K562 (cell line): ENCODE results near the gene SETD1B. TPM values are rescaled to one million over a fixed set of nuclear protein-coding genes. Genes with fewer than 3 reads are reported as not detected.
A peak's percentile ranks its signal among the peaks of the same experiment; 100 is the strongest.

Experiments
- EP400 ChIP-seq: fragments of 450-650 bp; IDR thresholded peaks from 2 replicates; pipeline ENCODE4 v1.6.1; 2017; ENCODE audit warnings: antibody characterized with exemption, mild to moderate bottlenecking, moderate library complexity
- ERF ChIP-seq: fragments of 450-650 bp; formaldehyde crosslinking; IDR thresholded peaks from 2 replicates; pipeline ENCODE4 v1.4.0; 2020; ENCODE audit warnings: mild to moderate bottlenecking, mixed read lengths
- FOXK1 ChIP-seq: sonication (generic); formaldehyde crosslinking; IDR thresholded peaks from 2 replicates; pipeline ENCODE4 v1.8.0; 2022; ENCODE audit warnings: missing genetic modification reagents, mild to moderate bottlenecking, borderline replicate concordance
- HNRNPL ChIP-seq: fragments of 200-400 bp; formaldehyde crosslinking; IDR thresholded peaks from 2 replicates; pipeline ENCODE4 v1.6.1; 2017; ENCODE audit warnings: low read depth, mild to moderate bottlenecking, low read length
- JUNB ChIP-seq: fragments of 450-650 bp; formaldehyde crosslinking; conservative IDR thresholded peaks from 2 replicates; pipeline ENCODE4 v1.4.0; 2020; ENCODE audit warnings: mild to moderate bottlenecking
- NFATC3 ChIP-seq: fragments of 450-650 bp; IDR thresholded peaks from 2 replicates; pipeline ENCODE4 v1.6.1; 2017; ENCODE audit warnings: mild to moderate bottlenecking
- PHF8 ChIP-seq: fragments of 200-600 bp; sonication (generic); IDR thresholded peaks from 2 replicates; pipeline ENCODE4 v1.6.1; 2012; ENCODE audit warnings: mixed run types, mild to moderate bottlenecking, inconsistent platforms, low read length, moderate library complexity, borderline replicate concordance
- POLR2A ChIP-seq: fragments of 450-650 bp; conservative IDR thresholded peaks from 2 replicates; pipeline ENCODE4 v1.6.1; 2016
- POLR3G ChIP-seq: IDR thresholded peaks from 2 replicates; pipeline ENCODE4 v1.6.1; 2011; ENCODE audit not compliant: insufficient read length, insufficient replicate concordance; ENCODE audit errors: extremely low read depth
- PRPF4 ChIP-seq: fragments of 200-400 bp; formaldehyde crosslinking; IDR thresholded peaks from one replicate; pipeline ENCODE4 v1.6.1; 2017; ENCODE audit warnings: low read length, low read depth, mild to moderate bottlenecking; ENCODE audit not compliant: insufficient read depth, poor library complexity, severe bottlenecking
- SRSF9 ChIP-seq: fragments of 200-400 bp; formaldehyde crosslinking; IDR thresholded peaks from 2 replicates; pipeline ENCODE4 v1.6.1; 2017; ENCODE audit warnings: low read depth, low read length, borderline replicate concordance
- XRCC3 ChIP-seq: fragments of 450-650 bp; IDR thresholded peaks from 2 replicates; pipeline ENCODE4 v1.6.1; 2017; ENCODE audit warnings: mild to moderate bottlenecking, moderate library complexity
- ZNF140 ChIP-seq: fragments of 250-450 bp; sonication (Bioruptor Pico); IDR thresholded peaks from 2 replicates; pipeline ENCODE4 v1.8.0; 2021; ENCODE audit warnings: moderate library complexity, mild to moderate bottlenecking, inconsistent platforms
- ZNF146 ChIP-seq: IDR thresholded peaks from one replicate; pipeline ENCODE4 v1.6.1; 2018; ENCODE audit warnings: missing compliant biosample characterization; ENCODE audit not compliant: unreplicated experiment
- polyA plus RNA-seq, 8 experiments: library from polyadenylated mRNA; depleted of rRNA in 4 of 8; stranded (reverse) in 5 of 8; unstranded in 3 of 8; fragments of >200 nt; fragmentation: Nextera tagmentation in 2 of 8; fragmentation: Illumina TruSeq in 1 of 8; extraction: Ambion mirVana in 2 of 8; extraction: Trizol in 1 of 8; gene quantifications; 2 replicates each; pipeline versions ENCODE4 v1.2.1 to v1.2.3, GENCODE V29; 2011 to 2014; ENCODE audit warnings: inconsistent platforms in 1 of 8, missing spikeins in 1 of 8
- total RNA-seq, 7 experiments: library from RNA; depleted of rRNA in 6 of 7; stranded (reverse); fragments of >200 nt in 6 of 7; fragmentation: Illumina TruSeq in 2 of 7; extraction: Trizol in 2 of 7; gene quantifications; 2 replicates each; pipeline versions ENCODE4 v1.2.1 to v1.2.3, GENCODE V29; 2011 to 2021; ENCODE audit warnings: low replicate concordance in 1 of 7
- TF ChIP-seq, protein P1 (sequence below): sonication (generic); formaldehyde crosslinking; IDR thresholded peaks from 2 replicates; pipeline ENCODE4 v1.8.0; 2023; ENCODE audit warnings: missing genetic modification reagents, mild to moderate bottlenecking, borderline replicate concordance
- TF ChIP-seq, protein P2 (sequence below): fragments of 450-650 bp; formaldehyde crosslinking; IDR thresholded peaks from 2 replicates; pipeline ENCODE4 v1.4.0; 2020; ENCODE audit warnings: mild to moderate bottlenecking, moderate library complexity
- TF ChIP-seq, protein P3 (sequence below): fragments of 450-650 bp; IDR thresholded peaks from one replicate; pipeline ENCODE4 v1.6.1; 2018; ENCODE audit warnings: mild to moderate bottlenecking, moderate library complexity; ENCODE audit not compliant: partially characterized antibody

The SETD1B gene
- total and polyA plus RNA-seq, 9 of the 15 experiments (the other 6 are each of a cell fraction or from before 2014, with no cell fraction given), result 0.48 to 26.6 (median 2.3) TPM

DNA sequence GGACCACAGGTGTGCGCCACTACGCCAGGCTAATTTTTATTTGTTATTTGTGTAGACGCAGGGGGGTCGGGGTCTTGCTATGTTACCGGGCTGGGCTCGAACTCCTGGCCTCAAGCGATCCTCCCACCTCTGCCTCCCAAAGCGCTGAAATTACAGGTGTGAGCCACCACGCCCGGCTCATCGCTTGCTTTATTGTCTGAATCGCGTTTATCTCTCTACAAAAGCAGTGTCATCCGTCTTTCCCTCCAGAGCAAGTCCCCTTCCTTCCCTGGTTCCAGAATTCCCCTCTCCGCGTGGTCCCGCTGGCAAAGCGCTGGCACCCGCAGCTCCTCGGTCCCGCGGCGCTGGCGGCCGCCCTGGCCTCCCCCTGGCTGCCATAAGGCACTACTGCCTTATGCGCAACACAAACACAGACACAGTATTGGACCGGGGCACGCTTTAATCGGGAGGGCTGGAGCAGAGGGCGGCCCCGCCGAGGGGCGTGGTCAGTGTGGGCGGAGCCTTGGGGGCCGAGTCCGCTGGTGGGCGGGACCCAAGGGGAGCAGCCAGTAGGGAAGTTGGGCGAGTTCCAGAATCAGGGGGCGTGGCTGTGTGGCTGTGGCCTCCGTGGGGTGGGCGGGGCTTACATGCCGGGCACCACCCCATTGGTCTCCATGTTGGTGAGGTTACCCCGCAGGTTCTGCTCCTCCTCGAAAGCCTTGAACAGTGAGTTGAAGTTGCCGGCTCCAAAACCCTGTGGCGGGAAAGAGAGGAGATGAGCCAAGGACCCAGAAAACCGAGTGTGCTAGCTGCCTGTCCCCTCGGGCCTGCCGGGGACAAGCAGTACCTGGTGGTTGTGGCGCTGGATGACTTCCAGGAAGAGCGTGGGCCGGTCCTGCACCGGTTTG lies 35.5 kb downstream of the SETD1B start (continued):
- TF ChIP-seq, protein P1, sequence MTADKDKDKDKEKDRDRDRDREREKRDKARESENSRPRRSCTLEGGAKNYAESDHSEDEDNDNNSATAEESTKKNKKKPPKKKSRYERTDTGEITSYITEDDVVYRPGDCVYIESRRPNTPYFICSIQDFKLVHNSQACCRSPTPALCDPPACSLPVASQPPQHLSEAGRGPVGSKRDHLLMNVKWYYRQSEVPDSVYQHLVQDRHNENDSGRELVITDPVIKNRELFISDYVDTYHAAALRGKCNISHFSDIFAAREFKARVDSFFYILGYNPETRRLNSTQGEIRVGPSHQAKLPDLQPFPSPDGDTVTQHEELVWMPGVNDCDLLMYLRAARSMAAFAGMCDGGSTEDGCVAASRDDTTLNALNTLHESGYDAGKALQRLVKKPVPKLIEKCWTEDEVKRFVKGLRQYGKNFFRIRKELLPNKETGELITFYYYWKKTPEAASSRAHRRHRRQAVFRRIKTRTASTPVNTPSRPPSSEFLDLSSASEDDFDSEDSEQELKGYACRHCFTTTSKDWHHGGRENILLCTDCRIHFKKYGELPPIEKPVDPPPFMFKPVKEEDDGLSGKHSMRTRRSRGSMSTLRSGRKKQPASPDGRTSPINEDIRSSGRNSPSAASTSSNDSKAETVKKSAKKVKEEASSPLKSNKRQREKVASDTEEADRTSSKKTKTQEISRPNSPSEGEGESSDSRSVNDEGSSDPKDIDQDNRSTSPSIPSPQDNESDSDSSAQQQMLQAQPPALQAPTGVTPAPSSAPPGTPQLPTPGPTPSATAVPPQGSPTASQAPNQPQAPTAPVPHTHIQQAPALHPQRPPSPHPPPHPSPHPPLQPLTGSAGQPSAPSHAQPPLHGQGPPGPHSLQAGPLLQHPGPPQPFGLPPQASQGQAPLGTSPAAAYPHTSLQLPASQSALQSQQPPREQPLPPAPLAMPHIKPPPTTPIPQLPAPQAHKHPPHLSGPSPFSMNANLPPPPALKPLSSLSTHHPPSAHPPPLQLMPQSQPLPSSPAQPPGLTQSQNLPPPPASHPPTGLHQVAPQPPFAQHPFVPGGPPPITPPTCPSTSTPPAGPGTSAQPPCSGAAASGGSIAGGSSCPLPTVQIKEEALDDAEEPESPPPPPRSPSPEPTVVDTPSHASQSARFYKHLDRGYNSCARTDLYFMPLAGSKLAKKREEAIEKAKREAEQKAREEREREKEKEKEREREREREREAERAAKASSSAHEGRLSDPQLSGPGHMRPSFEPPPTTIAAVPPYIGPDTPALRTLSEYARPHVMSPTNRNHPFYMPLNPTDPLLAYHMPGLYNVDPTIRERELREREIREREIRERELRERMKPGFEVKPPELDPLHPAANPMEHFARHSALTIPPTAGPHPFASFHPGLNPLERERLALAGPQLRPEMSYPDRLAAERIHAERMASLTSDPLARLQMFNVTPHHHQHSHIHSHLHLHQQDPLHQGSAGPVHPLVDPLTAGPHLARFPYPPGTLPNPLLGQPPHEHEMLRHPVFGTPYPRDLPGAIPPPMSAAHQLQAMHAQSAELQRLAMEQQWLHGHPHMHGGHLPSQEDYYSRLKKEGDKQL (CRISPR knock-in tag), result no peak
- no peak for TF ChIP-seq JUNB (CRISPR knock-in tag)
- peak; percentile 86; the same call in 1 of the 2 replicates for TF ChIP-seq PHF8
- no peak for TF ChIP-seq PRPF4
- no peak for TF ChIP-seq FOXK1 (CRISPR knock-in tag)
- no peak for TF ChIP-seq SRSF9
- peak; percentile 91 for TF ChIP-seq POLR2A
- TF ChIP-seq POLR3G, result no peak
- no peak for TF ChIP-seq XRCC3
- TF ChIP-seq HNRNPL, result peak; percentile 54; the same call in 1 of the 2 replicates
- TF ChIP-seq ERF (CRISPR knock-in tag), result no peak
- TF ChIP-seq EP400, result peak; percentile 75
- TF ChIP-seq ZNF146, result no peak
- no peak for TF ChIP-seq NFATC3
- TF ChIP-seq, protein P2, sequence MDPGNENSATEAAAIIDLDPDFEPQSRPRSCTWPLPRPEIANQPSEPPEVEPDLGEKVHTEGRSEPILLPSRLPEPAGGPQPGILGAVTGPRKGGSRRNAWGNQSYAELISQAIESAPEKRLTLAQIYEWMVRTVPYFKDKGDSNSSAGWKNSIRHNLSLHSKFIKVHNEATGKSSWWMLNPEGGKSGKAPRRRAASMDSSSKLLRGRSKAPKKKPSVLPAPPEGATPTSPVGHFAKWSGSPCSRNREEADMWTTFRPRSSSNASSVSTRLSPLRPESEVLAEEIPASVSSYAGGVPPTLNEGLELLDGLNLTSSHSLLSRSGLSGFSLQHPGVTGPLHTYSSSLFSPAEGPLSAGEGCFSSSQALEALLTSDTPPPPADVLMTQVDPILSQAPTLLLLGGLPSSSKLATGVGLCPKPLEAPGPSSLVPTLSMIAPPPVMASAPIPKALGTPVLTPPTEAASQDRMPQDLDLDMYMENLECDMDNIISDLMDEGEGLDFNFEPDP (CRISPR knock-in tag), result no peak
- no peak for TF ChIP-seq ZNF140 (CRISPR knock-in tag)
- TF ChIP-seq, protein P3, sequence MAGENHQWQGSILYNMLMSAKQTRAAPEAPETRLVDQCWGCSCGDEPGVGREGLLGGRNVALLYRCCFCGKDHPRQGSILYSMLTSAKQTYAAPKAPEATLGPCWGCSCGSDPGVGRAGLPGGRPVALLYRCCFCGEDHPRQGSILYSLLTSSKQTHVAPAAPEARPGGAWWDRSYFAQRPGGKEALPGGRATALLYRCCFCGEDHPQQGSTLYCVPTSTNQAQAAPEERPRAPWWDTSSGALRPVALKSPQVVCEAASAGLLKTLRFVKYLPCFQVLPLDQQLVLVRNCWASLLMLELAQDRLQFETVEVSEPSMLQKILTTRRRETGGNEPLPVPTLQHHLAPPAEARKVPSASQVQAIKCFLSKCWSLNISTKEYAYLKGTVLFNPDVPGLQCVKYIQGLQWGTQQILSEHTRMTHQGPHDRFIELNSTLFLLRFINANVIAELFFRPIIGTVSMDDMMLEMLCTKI, result no peak
